Caco-2 (cell line): Measurements from ENCODE around the gene AJAP1. TPM values are rescaled to one million over a fixed set of nuclear protein-coding genes. Genes with fewer than 3 reads are reported as not detected.

Experiments used
- BruUV-seq: library from RNA; stranded (reverse); fragments of 400-500 nt; replicated peaks from 2 replicates; lab custom pipeline; 2021; lab: Mats Ljungman, UMichigan
- CTCF ChIA-PET: fragments of 300-600 bp; sonication (Branson Sonifier 250); formaldehyde crosslinking; loops from one replicate; lab custom pipeline; 2022; ENCODE audit warnings: antibody characterized with exemption; lab: Charles Lee
- POLR2A ChIA-PET: fragments of 300-600 bp; sonication (Branson Sonifier 250); formaldehyde crosslinking; loops from one replicate; lab custom pipeline; 2022; ENCODE audit warnings: antibody characterized with exemption; lab: Charles Lee
- DNase-seq, 2 experiments: peaks; one replicate each; pipeline versions ENCODE4 v3.0.0 to v3.0.0-alpha.2; 2020 to 2022
- H3K27me3 ChIP-seq: replicated peaks from 2 replicates; pipeline ENCODE4 v1.6.0; 2011; ENCODE audit warnings: low read length; ENCODE audit not compliant: control insufficient read depth, insufficient read depth
- H3K36me3 ChIP-seq: 2 replicates; pipeline ENCODE4 v1.5.1; 2011; ENCODE audit warnings: low read length; ENCODE audit not compliant: control insufficient read depth, insufficient read depth
- H3K4me1 ChIP-seq: fragments of 250-450 bp; sonication (Bioruptor Pico); 2 replicates; pipeline ENCODE4 v1.5.1; 2020; ENCODE audit warnings: mild to moderate bottlenecking
- H3K4me3 ChIP-seq: 2 replicates; pipeline ENCODE4 v1.5.1; 2011; ENCODE audit warnings: low read depth, mild to moderate bottlenecking, control low read depth, low read length
- H3K9me3 ChIP-seq: fragments of 250-450 bp; sonication (Bioruptor Pico); 2 replicates; pipeline ENCODE4 v1.5.1; 2020; ENCODE audit warnings: mild to moderate bottlenecking, moderate library complexity
- H3K27ac Mint-ChIP-seq: one replicate; pipeline ENCODE4 v1.8.0; 2022; ENCODE audit warnings: mixed read lengths; ENCODE audit not compliant: unreplicated experiment
- H3K27me3 Mint-ChIP-seq: one replicate; pipeline ENCODE4 v1.8.0; 2022; ENCODE audit warnings: mixed read lengths; ENCODE audit not compliant: insufficient read depth, unreplicated experiment
- H3K36me3 Mint-ChIP-seq: one replicate; pipeline ENCODE4 v1.8.0; 2022; ENCODE audit warnings: mild to moderate bottlenecking, mixed read lengths; ENCODE audit not compliant: insufficient read depth, unreplicated experiment
- H3K4me1 Mint-ChIP-seq: one replicate; pipeline ENCODE4 v1.8.0; 2022; ENCODE audit warnings: low read depth, mixed read lengths; ENCODE audit not compliant: unreplicated experiment
- H3K4me3 Mint-ChIP-seq: one replicate; pipeline ENCODE4 v1.8.0; 2022; ENCODE audit warnings: mild to moderate bottlenecking, moderate library complexity, mixed read lengths; ENCODE audit not compliant: unreplicated experiment
- H3K9me3 Mint-ChIP-seq: one replicate; pipeline ENCODE4 v1.8.0; 2022; ENCODE audit warnings: mixed read lengths; ENCODE audit not compliant: unreplicated experiment
- intact Hi-C: fragments of 100-400 bp; cut with micrococcal nuclease; formaldehyde crosslinking; loops from one replicate; pipeline ENCODE4 v1.10.0; 2022; ENCODE audit not compliant: unreplicated experiment
- total RNA-seq: library from RNA; stranded (reverse); gene quantifications from 2 replicates; pipeline ENCODE4 v1.2.3, GENCODE V29; 2022
- TF ChIP-seq, protein P1 (sequence below), 2 experiments: fragments of 200-600 bp in 1 of 2; IDR thresholded peaks; 1 replicate in 1 of 2; 2 replicates in 1 of 2; pipeline versions ENCODE4 v1.5.1 to v1.8.0; 2011 to 2022; ENCODE audit warnings: antibody characterized with exemption in 1 of 2, control low read depth in 1 of 2, inconsistent platforms in 1 of 2, low read depth in 1 of 2, low read length in 1 of 2, mild to moderate bottlenecking in 1 of 2, moderate library complexity in 1 of 2; ENCODE audit not compliant: insufficient read depth in 1 of 2, severe bottlenecking in 1 of 2, unreplicated experiment in 1 of 2

Gene AJAP1
- total RNA-seq, 1 experiment from 2014 or later: not detected

DNA sequence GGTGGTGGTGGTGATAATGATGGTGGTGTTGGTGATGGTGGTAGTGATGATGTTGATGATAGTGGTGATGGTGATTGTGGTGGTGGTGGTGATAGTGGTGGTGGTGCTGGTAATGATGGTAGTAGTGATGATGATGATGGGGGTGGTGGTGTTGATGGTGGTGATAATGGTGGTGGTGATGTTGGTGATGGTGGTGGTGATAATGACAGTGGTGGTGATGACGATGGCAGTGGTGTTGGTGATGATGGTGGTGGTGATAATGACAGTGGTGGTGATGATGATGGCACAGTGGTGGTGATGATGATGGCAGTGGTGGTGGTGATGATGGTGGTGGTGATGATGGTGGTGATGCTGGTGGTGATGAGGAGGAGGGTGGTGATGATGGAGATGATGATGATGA, 7.0 kb upstream of the AJAP1 start:
- no peaks in the 10 kb centered on the region for H3K4me1 ChIP-seq
- TF ChIP-seq, protein P1, sequence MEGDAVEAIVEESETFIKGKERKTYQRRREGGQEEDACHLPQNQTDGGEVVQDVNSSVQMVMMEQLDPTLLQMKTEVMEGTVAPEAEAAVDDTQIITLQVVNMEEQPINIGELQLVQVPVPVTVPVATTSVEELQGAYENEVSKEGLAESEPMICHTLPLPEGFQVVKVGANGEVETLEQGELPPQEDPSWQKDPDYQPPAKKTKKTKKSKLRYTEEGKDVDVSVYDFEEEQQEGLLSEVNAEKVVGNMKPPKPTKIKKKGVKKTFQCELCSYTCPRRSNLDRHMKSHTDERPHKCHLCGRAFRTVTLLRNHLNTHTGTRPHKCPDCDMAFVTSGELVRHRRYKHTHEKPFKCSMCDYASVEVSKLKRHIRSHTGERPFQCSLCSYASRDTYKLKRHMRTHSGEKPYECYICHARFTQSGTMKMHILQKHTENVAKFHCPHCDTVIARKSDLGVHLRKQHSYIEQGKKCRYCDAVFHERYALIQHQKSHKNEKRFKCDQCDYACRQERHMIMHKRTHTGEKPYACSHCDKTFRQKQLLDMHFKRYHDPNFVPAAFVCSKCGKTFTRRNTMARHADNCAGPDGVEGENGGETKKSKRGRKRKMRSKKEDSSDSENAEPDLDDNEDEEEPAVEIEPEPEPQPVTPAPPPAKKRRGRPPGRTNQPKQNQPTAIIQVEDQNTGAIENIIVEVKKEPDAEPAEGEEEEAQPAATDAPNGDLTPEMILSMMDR (IDR thresholded peaks at IDR 0.05; ENCODE audit: insufficient read depth in 1 of 2, low read depth in 1 of 2, low read length in 1 of 2, severe bottlenecking in 1 of 2, unreplicated experiment in 1 of 2): no peak
- Mint-ChIP-seq H3K36me3 (no peaks in the 10 kb centered on the region), H3K9me3 (no peaks in the 10 kb centered on the region), H3K27ac (no peak overlapping the region), H3K4me1 (no peaks in the 10 kb centered on the region), H3K27me3 (peaks cover 4% of the 10 kb centered on the region), H3K4me3 (no peak overlapping the region)
- no peak overlapping the region for H3K4me3 ChIP-seq
- no peaks in the 10 kb centered on the region for H3K9me3 ChIP-seq
- no TSS peak for BruUV-seq
- ChIA-PET CTCF (no interaction called here), POLR2A (no interaction called here)
- H3K36me3 ChIP-seq: no peaks in the 10 kb centered on the region
- intact Hi-C loops: no loop called here
- no peak for DNase-seq
- no peaks in the 10 kb centered on the region for H3K27me3 ChIP-seq

DNA sequence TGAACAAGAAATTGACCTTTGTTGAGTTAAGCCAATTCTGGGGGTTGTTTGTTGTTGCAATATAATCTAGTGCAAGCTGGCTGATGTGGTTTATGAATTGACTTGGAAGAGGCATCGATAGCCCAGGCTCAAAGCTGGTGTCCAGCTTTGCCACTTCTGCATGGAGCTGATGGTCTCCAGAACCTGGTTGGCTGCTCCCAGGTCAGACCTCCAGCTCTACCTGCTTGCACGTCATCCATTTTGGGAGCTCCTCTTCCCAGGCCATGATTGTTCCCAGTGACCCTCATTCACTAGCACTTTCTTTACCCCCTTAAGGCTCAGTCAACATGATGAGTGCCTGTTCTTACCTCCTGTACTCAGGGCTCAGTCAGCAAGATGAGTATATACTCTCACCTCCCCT, 5.8 kb upstream of the AJAP1 start:
- Mint-ChIP-seq H3K9me3 (no peaks in the 10 kb centered on the region), H3K27ac (no peak overlapping the region), H3K4me1 (no peaks in the 10 kb centered on the region), H3K27me3 (peaks cover 4% of the 10 kb centered on the region), H3K4me3 (no peak overlapping the region), H3K36me3 (no peaks in the 10 kb centered on the region)
- no peak for DNase-seq
- no peaks in the 10 kb centered on the region for H3K9me3 ChIP-seq
- H3K27me3 ChIP-seq: no peaks in the 10 kb centered on the region
- H3K4me3 ChIP-seq: no peak overlapping the region
- H3K36me3 ChIP-seq: no peaks in the 10 kb centered on the region
- CTCF ChIA-PET: no interaction called here
- TF ChIP-seq, protein P1 (IDR thresholded peaks at IDR 0.05; ENCODE audit: insufficient read depth in 1 of 2, low read depth in 1 of 2, low read length in 1 of 2, severe bottlenecking in 1 of 2, unreplicated experiment in 1 of 2): no peak
- no TSS peak for BruUV-seq
- POLR2A ChIA-PET: no interaction called here
- no peaks in the 10 kb centered on the region for H3K4me1 ChIP-seq
- intact Hi-C loops: no loop called here

DNA sequence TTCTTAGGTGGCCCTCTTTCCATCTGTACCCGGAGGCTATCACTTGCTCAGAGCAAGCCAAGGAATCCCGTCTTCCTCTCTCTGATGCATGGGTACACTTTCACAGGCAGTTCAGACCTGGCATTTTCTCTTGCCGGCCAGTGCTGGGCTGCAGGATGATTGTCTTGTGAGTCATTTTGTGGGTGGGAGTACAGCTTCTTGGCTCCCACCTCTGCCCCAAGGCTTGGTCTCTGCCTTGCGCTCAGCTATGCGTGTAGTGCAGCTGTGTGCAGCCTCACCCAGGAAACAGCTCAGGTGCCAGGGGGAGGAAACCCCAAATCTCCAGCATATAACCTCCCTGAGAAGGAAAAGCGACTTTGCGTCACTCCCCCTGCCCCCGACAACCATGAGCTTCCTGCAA, 3.9 kb upstream of the AJAP1 start:
- ChIA-PET CTCF (interaction anchor here (0.6 kb wide), 1 partner anchor 740 kb away, joined by 4 read pairs; no protein-coding TSS in a partner anchor), POLR2A (no interaction called here)
- Mint-ChIP-seq H3K36me3 (no peaks in the 10 kb centered on the region), H3K9me3 (no peaks in the 10 kb centered on the region), H3K4me1 (no peaks in the 10 kb centered on the region), H3K27ac (no peak overlapping the region), H3K27me3 (peaks cover 4% of the 10 kb centered on the region), H3K4me3 (no peak overlapping the region)
- no TSS peak for BruUV-seq
- no peaks in the 10 kb centered on the region for H3K4me1 ChIP-seq
- TF ChIP-seq, protein P1 (IDR thresholded peaks at IDR 0.05; ENCODE audit: insufficient read depth in 1 of 2, low read depth in 1 of 2, low read length in 1 of 2, severe bottlenecking in 1 of 2, unreplicated experiment in 1 of 2): no peak
- no peak overlapping the region for H3K4me3 ChIP-seq
- intact Hi-C loops: no loop called here
- no peak for DNase-seq
- H3K9me3 ChIP-seq: no peaks in the 10 kb centered on the region
- H3K27me3 ChIP-seq: no peaks in the 10 kb centered on the region
- H3K36me3 ChIP-seq: no peaks in the 10 kb centered on the region
